CD4-positive, alpha-beta memory T cell (primary cell): ENCODE measurements around the gene ARID2. TPM values are rescaled to one million over a fixed set of nuclear protein-coding genes. Genes with fewer than 3 reads are reported as not detected.

Source experiments
- CTCF ChIA-PET: fragments of 350-600 bp; sonication (Branson Sonifier 250); formaldehyde crosslinking; loops from one replicate; lab custom pipeline; 2021; ENCODE audit warnings: inconsistent platforms; ENCODE audit not compliant: partially characterized antibody; lab: Charles Lee
- POLR2A ChIA-PET: fragments of 350-600 bp; sonication (Branson Sonifier 250); formaldehyde crosslinking; loops from one replicate; lab custom pipeline; 2021; ENCODE audit not compliant: partially characterized antibody; lab: Charles Lee
- DNase-seq, 5 donors: peaks; one replicate each; pipeline versions ENCODE4 v3.0.0 to v3.0.0-alpha.2; 2020 to 2022; ENCODE audit warnings: mixed read lengths in 1 of 5
- H3K27ac ChIP-seq: one replicate; pipeline ENCODE4 v1.7.0; 2013; ENCODE audit warnings: low read depth, low read length
- H3K27me3 ChIP-seq: 2 replicates; pipeline ENCODE4 v1.7.0; 2013; ENCODE audit warnings: mild to moderate bottlenecking, low read length, moderate library complexity; ENCODE audit not compliant: insufficient read depth
- H3K36me3 ChIP-seq: 2 replicates; pipeline ENCODE4 v1.7.0; 2013; ENCODE audit warnings: mild to moderate bottlenecking, low read length, moderate library complexity; ENCODE audit not compliant: insufficient read depth
- H3K4me1 ChIP-seq: 2 replicates; pipeline ENCODE4 v1.7.0; 2013; ENCODE audit warnings: mild to moderate bottlenecking, low read length, moderate library complexity; ENCODE audit not compliant: insufficient read depth
- H3K4me3 ChIP-seq, 2 donors: one replicate each; pipeline ENCODE4 v1.7.0; 2013; ENCODE audit warnings: low read length in 2 of 2, mild to moderate bottlenecking in 1 of 2
- H3K9me3 ChIP-seq, 2 donors: one replicate each; pipeline ENCODE4 v1.7.0; 2013; ENCODE audit warnings: low read length in 2 of 2, control low read depth in 1 of 2; ENCODE audit not compliant: control insufficient read depth in 1 of 2
- H3K27ac Mint-ChIP-seq, 7 donors: one replicate each; pipeline ENCODE4 v1.8.0; 2020 to 2021; ENCODE audit warnings: mixed read lengths in 7 of 7, mild to moderate bottlenecking in 6 of 7, inconsistent platforms in 3 of 7, moderate library complexity in 3 of 7
- H3K27me3 Mint-ChIP-seq, 2 donors: one replicate each; pipeline ENCODE4 v1.8.0; 2020 to 2021; ENCODE audit warnings: mixed read lengths in 2 of 2
- H3K36me3 Mint-ChIP-seq, 2 donors: one replicate each; pipeline ENCODE4 v1.8.0; 2020 to 2021; ENCODE audit warnings: mixed read lengths in 2 of 2, inconsistent platforms in 1 of 2, mild to moderate bottlenecking in 1 of 2
- H3K4me1 Mint-ChIP-seq, 4 donors: one replicate each; pipeline ENCODE4 v1.8.0; 2020 to 2021; ENCODE audit warnings: mixed read lengths in 4 of 4, mild to moderate bottlenecking in 1 of 4
- H3K4me3 Mint-ChIP-seq, 8 donors: one replicate each; pipeline ENCODE4 v1.8.0; 2020 to 2021; ENCODE audit warnings: mixed read lengths in 8 of 8, mild to moderate bottlenecking in 7 of 8, moderate library complexity in 6 of 8, inconsistent platforms in 3 of 8
- H3K9me3 Mint-ChIP-seq, 8 donors: one replicate each; pipeline ENCODE4 v1.8.0; 2020 to 2021; ENCODE audit warnings: mixed read lengths in 8 of 8, mild to moderate bottlenecking in 5 of 8, inconsistent platforms in 3 of 8, moderate library complexity in 1 of 8
- intact Hi-C: fragments of 100-400 bp; cut with micrococcal nuclease; formaldehyde crosslinking; loops from one replicate; pipeline ENCODE4 v1.15.1; 2023
- polyA plus RNA-seq, 2 donors: library from polyadenylated mRNA; unstranded; fragments of 300-500 nt; fragmentation: Illumina TruSeq; gene quantifications; one replicate each; pipeline ENCODE4 v1.2.3, GENCODE V29; 2021
- total RNA-seq, 2 experiments: library from RNA; stranded (reverse); gene quantifications; one replicate each; pipeline ENCODE4 v1.2.3, GENCODE V29; 2021

The ARID2 gene
- total and polyA plus RNA-seq, 4 experiments from 2014 or later, result 6.3 to 51.8 (median 31.9) TPM

GRCh38 chr12:45731190-45731775, 1.8 kb downstream of the ARID2 start:
- H3K36me3 ChIP-seq, result no peaks in the 10 kb centered on the region
- CTCF ChIA-PET, result interaction anchor here (1.5 to 7.4 kb wide), 3 partner anchors 14 to 76 kb away, joined by 3 to 94 read pairs (median 41); no protein-coding TSS in a partner anchor
- intact Hi-C loops, result loop anchor here (2.0 kb wide), 1 partner anchor 640 kb away; no protein-coding TSS in a partner anchor
- POLR2A ChIA-PET, result interaction anchor here (1.9 to 8.6 kb wide), 5 partner anchors 11 to 538 kb away, joined by 9 to 99 read pairs (median 59); partner anchors contain the start of genes SCAF11 and SLC38A1
- Mint-ChIP-seq H3K4me1 (peaks cover 23 to 58% (median 35%) of the 10 kb centered on the region in 4 donors), H3K27ac (peak overlapping the region; percentile 87 to 96 (median 94)), H3K9me3 (peaks cover 0 to 3% (median 0%) of the 10 kb centered on the region in 8 donors), H3K4me3 (peak overlapping the region; percentile 89 to 100 (median 92)), H3K27me3 (no peaks in the 10 kb centered on the region), H3K36me3 (peaks cover under 1 to 42% of the 10 kb centered on the region in 2 donors)
- H3K4me3 ChIP-seq, result peak overlapping the region; percentile 73 to 87
- peak overlapping the region; percentile 98 for H3K27ac ChIP-seq
- no peaks in the 10 kb centered on the region for H3K27me3 ChIP-seq
- DNase-seq, result no peak
- H3K4me1 ChIP-seq, result peaks cover 45% of the 10 kb centered on the region
- H3K9me3 ChIP-seq, result no peaks in the 10 kb centered on the region

- peak overlapping the region; percentile 63 to 91 (median 86) for H3K4me3 Mint-ChIP-seq
- intact Hi-C loops, result no loop called here
- H3K36me3 Mint-ChIP-seq, result peaks cover 10 to 41% of the 10 kb centered on the region in 2 donors
- POLR2A ChIA-PET, result interaction anchor here (0.6 to 8.6 kb wide), 4 partner anchors 9 to 518 kb away, joined by 3 to 89 read pairs (median 34); partner anchors contain the start of gene SCAF11
- Histone ChIP-seq H3K27me3 (no peaks in the 10 kb centered on the region), H3K9me3 (no peaks in the 10 kb centered on the region), H3K27ac (peak overlapping the region; percentile 98), H3K4me1 (peaks cover 51% of the 10 kb centered on the region), H3K36me3 (no peaks in the 10 kb centered on the region), H3K4me3 (peak overlapping the region; percentile 0 to 17)
- no peaks in the 10 kb centered on the region for H3K27me3 Mint-ChIP-seq
- peaks cover 0 to 5% (median 0%) of the 10 kb centered on the region in 8 donors for H3K9me3 Mint-ChIP-seq
- CTCF ChIA-PET, result interaction anchor here (4.4 kb wide), 1 partner anchor 13 kb away, joined by 18 read pairs; no protein-coding TSS in a partner anchor
- peaks cover 31 to 65% (median 43%) of the 10 kb centered on the region in 4 donors for H3K4me1 Mint-ChIP-seq
- peak overlapping the region; percentile 87 to 97 (median 95) for H3K27ac Mint-ChIP-seq
- peak in 4 of 5 donors; percentile 43 to 52 (median 48) for DNase-seq
These were observed 2.7 kb downstream of the ARID2 start for GRCh38 chr12:45732250-45732649.

- Mint-ChIP-seq H3K36me3 (peaks cover 16 to 40% of the 10 kb centered on the region in 2 donors), H3K9me3 (peaks cover 0 to 6% (median 0%) of the 10 kb centered on the region in 8 donors), H3K27ac (peak overlapping the region; percentile 85 to 97 (median 92)), H3K4me3 (peak overlapping the region in 7 of 8 donors; percentile 63 to 87 (median 71)), H3K27me3 (no peaks in the 10 kb centered on the region), H3K4me1 (peaks cover 32 to 65% (median 47%) of the 10 kb centered on the region in 4 donors)
- H3K4me1 ChIP-seq, result peaks cover 52% of the 10 kb centered on the region
- ChIA-PET POLR2A (interaction anchor here (0.6 to 8.6 kb wide), 3 partner anchors 9 to 519 kb away, joined by 3 to 59 read pairs (median 9); no protein-coding TSS in a partner anchor), CTCF (interaction anchor here (4.4 kb wide), 1 partner anchor 13 kb away, joined by 18 read pairs; no protein-coding TSS in a partner anchor)
- intact Hi-C loops, result no loop called here
- H3K27ac ChIP-seq, result peak overlapping the region; percentile 98
- DNase-seq, result no peak
- H3K9me3 ChIP-seq, result no peaks in the 10 kb centered on the region
- no peak overlapping the region for H3K4me3 ChIP-seq
- no peaks in the 10 kb centered on the region for H3K36me3 ChIP-seq
- H3K27me3 ChIP-seq, result no peaks in the 10 kb centered on the region
These were observed 3.4 kb downstream of the ARID2 start for GRCh38 chr12:45732936-45733335.

GRCh38 chr12:45737638-45738037, 8.1 kb downstream of the ARID2 start:
- H3K4me3 Mint-ChIP-seq, result peak overlapping the region in 1 of 8 donors; percentile 2
- ChIA-PET POLR2A (interaction anchor here (0.6 to 3.0 kb wide), 2 partner anchors 9 to 11 kb away, joined by 3 to 10 read pairs; partner anchors contain the start of gene ARID2), CTCF (interaction anchor here (1.1 to 1.5 kb wide), 2 partner anchors 12 kb away, joined by 3 read pairs; no protein-coding TSS in a partner anchor)
- Histone ChIP-seq H3K4me3 (no peak overlapping the region), H3K27ac (no peak overlapping the region), H3K4me1 (peaks cover 65% of the 10 kb centered on the region), H3K36me3 (no peaks in the 10 kb centered on the region), H3K9me3 (no peaks in the 10 kb centered on the region), H3K27me3 (no peaks in the 10 kb centered on the region)
- peaks cover 0 to 6% (median 1%) of the 10 kb centered on the region in 8 donors for H3K9me3 Mint-ChIP-seq
- peaks cover 26 to 37% of the 10 kb centered on the region in 2 donors for H3K36me3 Mint-ChIP-seq
- DNase-seq, result no peak
- intact Hi-C loops, result no loop called here
- peak overlapping the region in 4 of 7 donors; percentile 0 to 70 (median 37) for H3K27ac Mint-ChIP-seq
- H3K4me1 Mint-ChIP-seq, result peaks cover 41 to 71% (median 54%) of the 10 kb centered on the region in 4 donors
- no peaks in the 10 kb centered on the region for H3K27me3 Mint-ChIP-seq

DNA sequence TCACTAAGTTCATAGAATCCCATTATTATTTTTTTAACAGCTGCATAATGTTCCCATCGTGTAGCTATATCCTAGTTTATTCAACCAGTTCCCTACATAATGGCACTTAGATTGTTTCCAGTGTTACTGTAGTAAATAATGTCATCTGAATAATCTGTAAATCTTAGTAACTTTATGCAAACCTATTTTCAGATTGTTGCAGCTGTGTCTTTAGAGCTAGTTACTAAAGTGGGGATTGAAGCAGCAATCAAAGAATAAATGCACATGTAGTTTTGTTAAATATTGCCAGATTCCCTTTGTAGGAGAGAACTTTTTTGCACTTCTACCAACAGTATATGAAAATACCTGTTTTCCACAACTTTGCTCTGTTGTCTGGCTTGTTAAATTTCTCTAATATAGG, 13.1 kb downstream of the ARID2 start:
- intact Hi-C loops, result no loop called here

GRCh38 chr12:45743247-45743646, 13.7 kb downstream of the ARID2 start:
- Mint-ChIP-seq H3K27ac (no peak overlapping the region), H3K27me3 (no peaks in the 10 kb centered on the region), H3K9me3 (peaks cover 0 to 4% (median 0%) of the 10 kb centered on the region in 8 donors), H3K4me3 (peak overlapping the region in 1 of 8 donors; percentile 15), H3K36me3 (peaks cover 11 to 28% of the 10 kb centered on the region in 2 donors), H3K4me1 (peaks cover 28 to 62% (median 35%) of the 10 kb centered on the region in 4 donors)
- intact Hi-C loops, result no loop called here
- CTCF ChIA-PET, result interaction anchor here (1.4 to 9.0 kb wide), 8 partner anchors 9 to 200 kb away, joined by 3 to 94 read pairs (median 7); partner anchors contain the start of gene ARID2
- Histone ChIP-seq H3K4me1 (peaks cover 47% of the 10 kb centered on the region), H3K36me3 (no peaks in the 10 kb centered on the region), H3K9me3 (no peaks in the 10 kb centered on the region), H3K4me3 (no peak overlapping the region), H3K27me3 (no peaks in the 10 kb centered on the region), H3K27ac (no peak overlapping the region)
- POLR2A ChIA-PET, result interaction anchor here (0.6 to 3.4 kb wide), 3 partner anchors 15 to 32 kb away, joined by 3 to 59 read pairs (median 3); partner anchors contain the start of gene ARID2
- DNase-seq, result no peak

More for the DNA sequence above, 13.1 kb downstream of the ARID2 start:
- no peak for DNase-seq
- Mint-ChIP-seq H3K4me1 (peaks cover 29 to 62% (median 36%) of the 10 kb centered on the region in 4 donors), H3K27ac (no peak overlapping the region), H3K9me3 (peaks cover 0 to 4% (median 0%) of the 10 kb centered on the region in 8 donors), H3K4me3 (no peak overlapping the region), H3K36me3 (peaks cover 12 to 28% of the 10 kb centered on the region in 2 donors), H3K27me3 (no peaks in the 10 kb centered on the region)
- Histone ChIP-seq H3K27ac (no peak overlapping the region), H3K36me3 (no peaks in the 10 kb centered on the region), H3K4me1 (peaks cover 47% of the 10 kb centered on the region), H3K9me3 (no peaks in the 10 kb centered on the region), H3K27me3 (no peaks in the 10 kb centered on the region), H3K4me3 (no peak overlapping the region)
- ChIA-PET CTCF (interaction anchor here (1.4 to 9.0 kb wide), 9 partner anchors 10 to 199 kb away, joined by 3 to 94 read pairs (median 7); partner anchors contain the start of gene ARID2), POLR2A (interaction anchor here (1.3 to 3.4 kb wide), 3 partner anchors 14 to 248 kb away, joined by 3 to 59 read pairs (median 3); partner anchors contain the start of genes ARID2 and SCAF11)
